NCI-H2227 treated with DMSO at 0.1 percent for 48 hours (cell line): ENCODE measurements around the gene TMED6.
"Not testable (repeated sequence)": the region's sequence is repeated elsewhere in the genome, so short reads cannot be mapped to it uniquely, and the experiment has no call there.

Source experiments
- DNase-seq: peaks from one replicate; lab custom pipeline; 2025; lab: John Stamatoyannopoulos, UW

The TMED6 gene

GRCh38 chr16:69301861-69302260 is 49.7 kb downstream of the TMED6 start:
- no peak for DNase-seq

GRCh38 chr16:69301187-69301586 is 50.4 kb downstream of the TMED6 start:
- no peak for DNase-seq

DNA sequence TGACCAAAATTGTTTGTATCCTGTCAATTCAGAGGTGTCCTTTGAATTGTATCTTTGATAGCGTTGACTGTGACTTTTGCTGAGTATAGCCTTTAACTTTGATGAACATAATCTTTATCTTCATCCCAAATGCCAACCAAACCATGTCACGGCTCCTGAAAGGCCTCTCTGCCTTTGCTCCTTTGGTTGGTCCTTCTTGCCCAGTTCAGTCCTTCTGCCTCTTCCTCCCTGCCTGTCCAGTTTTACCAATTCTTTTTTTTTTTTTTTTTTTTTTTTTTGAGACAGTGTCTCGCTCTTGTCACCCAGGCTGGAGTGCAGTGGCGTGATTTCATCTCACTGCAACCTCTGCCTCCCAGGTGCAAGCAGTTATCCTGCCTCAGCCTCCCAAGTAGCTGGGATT is 53.3 kb downstream of the TMED6 start:
- no peak for DNase-seq

GRCh38 chr16:69296771-69297170 is 54.8 kb downstream of the TMED6 start:
- not testable (repeated sequence) for DNase-seq

GRCh38 chr16:69294051-69294450 is 57.5 kb downstream of the TMED6 start:
- DNase-seq = no peak

- DNase-seq = no peak
Observed at GRCh38 chr16:69293401-69293800, 58.2 kb downstream of the TMED6 start.
